SU-DHL-6 (cell line): Measurements from ENCODE around the gene RIN3.

Experiments used
- H2AFZ ChIP-seq: fragments of 200-600 bp; sonication (generic); 2 replicates; pipeline ENCODE4 v1.6.1; 2014; ENCODE audit warnings: low read depth, mild to moderate bottlenecking, moderate library complexity, mixed read lengths, antibody characterized with exemption, low read length; ENCODE audit not compliant: severe bottlenecking
- H3F3A ChIP-seq: fragments of 200-600 bp; shearing (Covaris generic); 2 replicates; pipeline ENCODE4 v1.6.0; 2016; ENCODE audit warnings: antibody characterized with exemption, mild to moderate bottlenecking; ENCODE audit not compliant: insufficient read depth
- H3K27ac ChIP-seq: fragments of 200-600 bp; sonication (generic); 2 replicates; pipeline ENCODE4 v1.5.1; 2016; ENCODE audit warnings: low read depth, mild to moderate bottlenecking, low read length, moderate library complexity, mixed read lengths
- H3K27me3 ChIP-seq: fragments of 200-600 bp; sonication (generic), shearing (Covaris generic); 2 replicates; pipeline ENCODE4 v1.6.0; 2014; ENCODE audit warnings: mild to moderate bottlenecking, low read length
- H3K36me3 ChIP-seq: fragments of 200-600 bp; sonication (generic); 2 replicates; pipeline ENCODE4 v1.6.1; 2014; ENCODE audit warnings: mild to moderate bottlenecking, low read length, mixed read lengths
- H3K4me2 ChIP-seq: fragments of 300-600, 200-600 bp; shearing (Covaris generic), sonication (generic); 2 replicates; pipeline ENCODE4 v1.6.0; 2014; ENCODE audit warnings: low read length, low read depth, mild to moderate bottlenecking; ENCODE audit not compliant: poor library complexity, severe bottlenecking
- H3K4me3 ChIP-seq: fragments of 200-600 bp; sonication (generic); 2 replicates; pipeline ENCODE4 v1.5.1; 2014; ENCODE audit warnings: antibody characterized with exemption, low read length, mild to moderate bottlenecking, mixed read lengths; ENCODE audit not compliant: insufficient read depth, poor library complexity, severe bottlenecking
- H3K79me2 ChIP-seq: fragments of 200-600 bp; sonication (generic); 2 replicates; pipeline ENCODE4 v1.6.1; 2014; ENCODE audit warnings: mild to moderate bottlenecking, low read length, moderate library complexity; ENCODE audit not compliant: insufficient read depth
- H3K9ac ChIP-seq: fragments of 200-600 bp; sonication (generic); 2 replicates; pipeline ENCODE4 v1.7.0; 2014; ENCODE audit warnings: mild to moderate bottlenecking, low read length
- H3K9me2 ChIP-seq: fragments of 200-600 bp; sonication (generic); replicated peaks from 2 replicates; pipeline ENCODE4 v1.6.1; 2014; ENCODE audit warnings: low read length; ENCODE audit not compliant: insufficient read depth
- H3K9me3 ChIP-seq: fragments of 200-600 bp; sonication (generic); 2 replicates; pipeline ENCODE4 v1.6.1; 2014; ENCODE audit warnings: low read length, mixed read lengths; ENCODE audit not compliant: insufficient read depth
- H4K20me1 ChIP-seq: fragments of 200-600 bp; sonication (generic); 2 replicates; pipeline ENCODE4 v1.6.1; 2014; ENCODE audit warnings: low read depth, mild to moderate bottlenecking, antibody characterized with exemption, low read length, moderate library complexity, mixed read lengths
- CTCF ChIP-seq: fragments of 200-600 bp; sonication (generic); IDR thresholded peaks from one replicate; pipeline ENCODE4 v1.5.1; 2017; ENCODE audit warnings: antibody characterized with exemption, mild to moderate bottlenecking, low read length, moderate library complexity; ENCODE audit not compliant: insufficient read depth, poor library complexity, severe bottlenecking
- EZH2phosphoT487 ChIP-seq: fragments of 200-600 bp; sonication (generic), shearing (Covaris generic); conservative IDR thresholded peaks from 2 replicates; pipeline ENCODE4 v1.6.1; 2018; ENCODE audit warnings: mild to moderate bottlenecking, antibody characterized with exemption, low read length, moderate library complexity, mixed read lengths

The RIN3 gene

DNA sequence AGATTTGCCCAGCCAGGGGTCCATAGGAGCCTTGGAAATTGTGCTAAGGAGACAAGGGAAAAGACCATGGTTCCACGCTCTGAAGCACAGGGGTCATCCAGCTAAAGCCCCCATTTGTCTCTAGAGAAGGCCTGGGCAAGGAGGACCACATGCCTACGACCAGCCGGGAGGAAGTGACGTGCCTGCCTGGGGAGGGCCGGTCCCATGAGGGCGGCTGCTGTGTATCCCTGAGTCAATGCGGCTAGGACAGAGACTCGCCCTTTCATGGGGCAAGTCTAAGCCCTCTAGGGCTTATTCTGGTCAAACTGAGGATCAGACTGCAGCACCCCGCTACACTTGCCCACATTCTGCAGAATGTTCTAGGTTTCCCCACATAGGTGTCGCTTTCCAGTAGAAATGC is 20.6 kb upstream of the RIN3 start:
- Histone ChIP-seq H3K79me2 (no peaks in the 10 kb centered on the region), H3K27me3 (no peaks in the 10 kb centered on the region), H3K9me3 (no peaks in the 10 kb centered on the region), H3K27ac (no peak overlapping the region), H3K36me3 (no peaks in the 10 kb centered on the region), H4K20me1 (no peaks in the 10 kb centered on the region), H3K4me3 (no peak overlapping the region), H3F3A (no peaks in the 10 kb centered on the region), H3K9me2 (no peaks in the 10 kb centered on the region), H2AFZ (no peak overlapping the region), H3K4me2 (no peak overlapping the region), H3K9ac (no peak overlapping the region)
- no peak for TF ChIP-seq EZH2phosphoT487

DNA sequence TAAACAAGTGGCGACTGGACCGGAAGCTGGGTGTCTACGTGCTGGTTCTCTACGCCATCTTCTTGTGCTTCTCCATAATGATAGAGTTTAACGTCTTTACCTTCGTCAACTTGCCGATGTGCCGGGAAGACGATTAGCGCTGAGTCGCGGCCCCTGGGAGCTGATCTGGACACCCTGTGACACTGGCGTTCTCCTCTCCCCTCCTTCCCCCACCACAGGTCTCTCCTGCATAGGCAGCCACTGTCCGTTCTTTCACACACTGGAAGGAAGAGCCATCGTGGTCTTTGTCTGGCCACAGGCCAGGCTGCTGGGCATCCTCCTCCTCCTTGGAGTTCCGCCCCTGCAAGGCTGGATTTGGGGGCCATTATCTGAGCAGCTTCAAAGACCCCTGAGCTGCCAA is 20.1 kb upstream of the RIN3 start:
- Histone ChIP-seq H2AFZ (no peak overlapping the region), H3K4me3 (no peak overlapping the region), H3F3A (no peaks in the 10 kb centered on the region), H3K79me2 (no peaks in the 10 kb centered on the region), H3K27me3 (no peaks in the 10 kb centered on the region), H3K9ac (no peak overlapping the region), H4K20me1 (no peaks in the 10 kb centered on the region), H3K27ac (no peak overlapping the region), H3K9me3 (no peaks in the 10 kb centered on the region), H3K4me2 (no peak overlapping the region), H3K36me3 (no peaks in the 10 kb centered on the region), H3K9me2 (no peaks in the 10 kb centered on the region)
- TF ChIP-seq CTCF (no peak), EZH2phosphoT487 (no peak)

DNA sequence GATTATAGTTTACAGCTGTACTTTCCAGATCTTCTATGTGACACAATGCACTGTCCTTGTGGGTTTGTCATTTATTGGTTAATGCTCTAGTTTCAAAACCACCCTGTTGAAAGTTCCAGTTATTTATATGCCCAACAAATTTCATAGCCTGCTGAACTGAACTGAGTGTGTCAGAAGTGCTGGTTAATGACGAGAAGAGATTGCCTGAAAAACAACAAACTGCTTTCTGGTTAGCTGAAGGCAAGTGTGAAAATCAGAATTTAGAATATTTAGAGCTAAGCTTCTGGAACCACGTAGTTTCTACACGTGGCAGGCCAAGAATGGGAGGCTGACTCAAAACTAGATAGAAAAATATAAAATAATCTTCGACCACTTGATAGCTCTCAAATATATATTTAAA is 19.1 kb upstream of the RIN3 start:
- no peaks in the 10 kb centered on the region for H3K79me2 ChIP-seq
- no peaks in the 10 kb centered on the region for H3K27me3 ChIP-seq
- TF ChIP-seq CTCF (no peak), EZH2phosphoT487 (no peak)
- no peak overlapping the region for H3K4me2 ChIP-seq
- H2AFZ ChIP-seq = no peak overlapping the region
- H3F3A ChIP-seq = no peaks in the 10 kb centered on the region
- H4K20me1 ChIP-seq = no peaks in the 10 kb centered on the region
- no peak overlapping the region for H3K27ac ChIP-seq
- H3K9ac ChIP-seq = no peak overlapping the region
- no peaks in the 10 kb centered on the region for H3K9me3 ChIP-seq
- no peaks in the 10 kb centered on the region for H3K36me3 ChIP-seq
- H3K9me2 ChIP-seq = no peaks in the 10 kb centered on the region
- no peak overlapping the region for H3K4me3 ChIP-seq

GRCh38 chr14:92495027-92495426 is 18.6 kb upstream of the RIN3 start:
- no peak overlapping the region for H3K4me3 ChIP-seq
- H4K20me1 ChIP-seq = no peaks in the 10 kb centered on the region
- H3K4me2 ChIP-seq = no peak overlapping the region
- no peaks in the 10 kb centered on the region for H3F3A ChIP-seq
- H3K79me2 ChIP-seq = no peaks in the 10 kb centered on the region
- H3K27me3 ChIP-seq = no peaks in the 10 kb centered on the region
- H3K36me3 ChIP-seq = no peaks in the 10 kb centered on the region
- H3K27ac ChIP-seq = no peak overlapping the region
- H3K9me3 ChIP-seq = no peaks in the 10 kb centered on the region
- no peak overlapping the region for H2AFZ ChIP-seq
- no peak overlapping the region for H3K9ac ChIP-seq
- no peaks in the 10 kb centered on the region for H3K9me2 ChIP-seq
- no peak for TF ChIP-seq EZH2phosphoT487
- no peak for TF ChIP-seq CTCF
